GM18498 (cell line): ENCODE measurements around the gene TMEM225B.
"Not testable (repeated sequence)": the region's sequence is repeated elsewhere in the genome, so short reads cannot be mapped to it uniquely, and the experiment has no call there.

Source experiments
- ATAC-seq: cut with Tn5 transposase; IDR thresholded peaks from one replicate; pipeline ENCODE4 v1.9.1; 2021; ENCODE audit warnings: mild to moderate bottlenecking, moderate library complexity; ENCODE audit not compliant: unreplicated experiment

Gene TMEM225B

DNA sequence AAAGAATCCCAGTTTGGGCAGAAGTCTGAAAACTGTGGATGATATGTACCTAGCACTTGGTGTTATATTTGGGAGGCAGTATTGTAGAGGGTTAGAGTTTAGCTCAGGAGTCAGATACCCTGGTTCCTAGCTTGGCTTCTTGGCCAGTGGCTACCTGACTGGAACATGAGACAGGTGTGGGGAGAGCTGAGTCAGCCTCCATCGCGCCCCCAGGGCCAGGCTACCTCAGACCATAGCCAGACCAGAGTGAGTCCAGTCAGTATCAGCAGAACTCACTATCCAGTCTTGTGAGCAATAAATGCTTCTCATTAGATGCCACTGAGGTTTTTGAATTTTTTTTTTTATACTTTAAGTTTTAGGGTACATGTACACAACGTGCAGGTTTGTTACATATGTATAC lies 55.7 kb downstream of the TMEM225B start:
- ATAC-seq: no peak

DNA sequence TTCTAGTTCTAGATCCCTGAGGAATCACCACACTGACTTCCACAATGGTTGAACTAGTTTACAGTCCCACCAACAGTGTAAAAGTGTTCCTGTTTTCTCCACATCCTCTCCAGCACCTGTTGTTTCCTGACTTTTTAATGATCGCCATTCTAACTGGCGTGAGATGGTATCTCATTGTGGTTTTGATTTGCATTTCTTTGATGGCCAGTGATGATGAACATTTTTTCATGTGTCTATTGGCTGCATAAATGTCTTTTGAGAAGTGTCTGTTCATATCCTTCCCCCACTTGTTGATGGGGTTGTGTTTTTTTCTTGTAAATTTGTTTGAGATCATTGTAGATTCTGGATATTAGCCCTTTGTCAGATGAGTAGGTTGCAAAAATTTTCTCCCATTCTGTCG lies 56.6 kb downstream of the TMEM225B start:
- not testable (repeated sequence) for ATAC-seq

DNA sequence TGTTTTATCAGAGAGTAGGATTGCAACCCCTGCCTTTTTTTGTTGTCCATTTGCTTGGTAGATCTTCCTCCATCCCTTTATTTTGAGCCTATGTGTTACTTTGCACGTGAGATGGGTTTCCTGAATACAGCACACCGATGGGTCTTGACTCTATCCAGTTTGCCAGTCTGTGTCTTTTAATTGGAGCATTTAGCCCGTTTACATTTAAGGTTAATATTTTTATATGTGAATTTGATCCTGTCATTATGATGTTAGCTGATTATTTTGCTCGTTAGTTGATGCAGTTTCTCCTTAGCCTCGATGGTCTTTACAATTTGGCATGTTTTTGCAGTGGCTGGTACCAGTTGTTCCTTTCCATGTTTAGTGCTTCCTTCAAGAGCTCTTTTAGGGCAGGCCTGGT lies 59.8 kb downstream of the TMEM225B start:
- not testable (repeated sequence) for ATAC-seq
